ENCODE measurements around the gene TEX29. TPM values are rescaled to one million over a fixed set of nuclear protein-coding genes. Genes with fewer than 3 reads are reported as not detected.

TEX29 gene
- total and polyA plus RNA-seq, 2 donors (not counting 1 experiment from before 2014, with no cell fraction given) = 0.66 to 0.86 TPM

DNA sequence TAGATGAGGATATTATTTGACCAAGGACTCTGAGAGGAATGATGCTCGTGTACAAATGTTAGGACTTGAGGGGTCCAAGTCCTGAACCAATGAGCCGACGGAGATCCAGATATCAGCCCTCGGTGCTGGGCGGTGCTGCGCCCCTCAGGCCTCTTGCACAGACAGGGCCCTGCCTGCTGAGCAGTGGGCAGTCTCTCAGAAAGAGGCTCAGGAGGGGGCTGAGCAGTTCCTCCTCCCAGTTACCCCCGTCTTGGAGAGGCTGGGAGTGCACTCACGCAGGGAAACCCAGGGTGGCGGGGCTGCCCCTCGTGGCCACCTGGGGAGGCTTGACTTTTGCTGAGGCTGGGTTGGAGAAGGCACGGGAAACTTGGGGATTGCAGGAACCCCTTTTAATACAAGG, 18.4 kb downstream of the TEX29 start:
- H3K27me3 ChIP-seq (replicated peaks in 1 of 4; ENCODE audit: control extremely low read depth in 1 of 4, control insufficient read depth in 3 of 4, insufficient read depth in 4 of 4, low read length in 3 of 4) = no peaks in the 10 kb centered on the region
- Mint-ChIP-seq H3K4me1 (no peaks in the 10 kb centered on the region), H3K27me3 (no peaks in the 10 kb centered on the region), H3K27ac (no peak overlapping the region), H3K9me3 (ENCODE audit: insufficient read depth) (peaks cover 3% of the 10 kb centered on the region), H3K4me3 (no peak overlapping the region)
- H3K27ac ChIP-seq (ENCODE audit: low read length in 2 of 2) = no peak overlapping the region
- 87% methylated on average over 10 of the region's 11 CpGs for WGBS (ENCODE audit: insufficient coverage)
- DNase-seq (no peak), ATAC-seq (ENCODE audit: low read depth) (no peak)
- no peak overlapping the region for H3K4me3 ChIP-seq (ENCODE audit: control extremely low read depth in 1 of 5, extremely low read depth in 1 of 5, insufficient read depth in 1 of 5, low read depth in 2 of 5, low read length in 4 of 5)
- H3K36me3 ChIP-seq (replicated peaks in 1 of 2; ENCODE audit: control extremely low read depth in 1 of 2, control insufficient read depth in 1 of 2, extremely low read depth in 1 of 2, insufficient read depth in 2 of 2, low read length in 1 of 2) = peaks cover 0 to 1% of the 10 kb centered on the region in 2 experiments
- H4K20me1 ChIP-seq (ENCODE audit: control insufficient read depth, insufficient read depth, low read length, poor library complexity, severe bottlenecking) = no peaks in the 10 kb centered on the region
- peaks cover 0 to 15% (median 4%) of the 10 kb centered on the region in 3 donors for H3K9me3 ChIP-seq (ENCODE audit: control extremely low read depth in 1 of 3, control insufficient read depth in 2 of 3, insufficient read depth in 1 of 3, low read length in 2 of 3)
- no peak overlapping the region for H2AFZ ChIP-seq (ENCODE audit: insufficient read depth, low read depth, low read length, poor library complexity, severe bottlenecking)
- CTCF ChIA-PET = no interaction called here
- POLR2A ChIA-PET = no interaction called here
- no peaks in the 10 kb centered on the region for H3K79me2 ChIP-seq (ENCODE audit: control insufficient read depth, insufficient read depth, low read length)
- no peak overlapping the region for H3K4me2 ChIP-seq (replicated peaks; ENCODE audit: low read depth, low read length, poor library complexity, severe bottlenecking)
- intact Hi-C loops (cut with micrococcal nuclease) = no loop called here
- H3K9ac ChIP-seq (ENCODE audit: low read length) = no peak overlapping the region
- no peaks in the 10 kb centered on the region for H3K4me1 ChIP-seq (ENCODE audit: control insufficient read depth in 2 of 2, insufficient read depth in 2 of 2, low read length in 2 of 2)
- TF ChIP-seq, protein P1, sequence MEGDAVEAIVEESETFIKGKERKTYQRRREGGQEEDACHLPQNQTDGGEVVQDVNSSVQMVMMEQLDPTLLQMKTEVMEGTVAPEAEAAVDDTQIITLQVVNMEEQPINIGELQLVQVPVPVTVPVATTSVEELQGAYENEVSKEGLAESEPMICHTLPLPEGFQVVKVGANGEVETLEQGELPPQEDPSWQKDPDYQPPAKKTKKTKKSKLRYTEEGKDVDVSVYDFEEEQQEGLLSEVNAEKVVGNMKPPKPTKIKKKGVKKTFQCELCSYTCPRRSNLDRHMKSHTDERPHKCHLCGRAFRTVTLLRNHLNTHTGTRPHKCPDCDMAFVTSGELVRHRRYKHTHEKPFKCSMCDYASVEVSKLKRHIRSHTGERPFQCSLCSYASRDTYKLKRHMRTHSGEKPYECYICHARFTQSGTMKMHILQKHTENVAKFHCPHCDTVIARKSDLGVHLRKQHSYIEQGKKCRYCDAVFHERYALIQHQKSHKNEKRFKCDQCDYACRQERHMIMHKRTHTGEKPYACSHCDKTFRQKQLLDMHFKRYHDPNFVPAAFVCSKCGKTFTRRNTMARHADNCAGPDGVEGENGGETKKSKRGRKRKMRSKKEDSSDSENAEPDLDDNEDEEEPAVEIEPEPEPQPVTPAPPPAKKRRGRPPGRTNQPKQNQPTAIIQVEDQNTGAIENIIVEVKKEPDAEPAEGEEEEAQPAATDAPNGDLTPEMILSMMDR (IDR thresholded peaks at IDR 0.05) = no peak
- no peak for TF ChIP-seq EZH2 (IDR thresholded peaks at IDR 0.05; ENCODE audit: borderline replicate concordance, insufficient read depth, low read depth, low read length, poor library complexity, severe bottlenecking)

DNA sequence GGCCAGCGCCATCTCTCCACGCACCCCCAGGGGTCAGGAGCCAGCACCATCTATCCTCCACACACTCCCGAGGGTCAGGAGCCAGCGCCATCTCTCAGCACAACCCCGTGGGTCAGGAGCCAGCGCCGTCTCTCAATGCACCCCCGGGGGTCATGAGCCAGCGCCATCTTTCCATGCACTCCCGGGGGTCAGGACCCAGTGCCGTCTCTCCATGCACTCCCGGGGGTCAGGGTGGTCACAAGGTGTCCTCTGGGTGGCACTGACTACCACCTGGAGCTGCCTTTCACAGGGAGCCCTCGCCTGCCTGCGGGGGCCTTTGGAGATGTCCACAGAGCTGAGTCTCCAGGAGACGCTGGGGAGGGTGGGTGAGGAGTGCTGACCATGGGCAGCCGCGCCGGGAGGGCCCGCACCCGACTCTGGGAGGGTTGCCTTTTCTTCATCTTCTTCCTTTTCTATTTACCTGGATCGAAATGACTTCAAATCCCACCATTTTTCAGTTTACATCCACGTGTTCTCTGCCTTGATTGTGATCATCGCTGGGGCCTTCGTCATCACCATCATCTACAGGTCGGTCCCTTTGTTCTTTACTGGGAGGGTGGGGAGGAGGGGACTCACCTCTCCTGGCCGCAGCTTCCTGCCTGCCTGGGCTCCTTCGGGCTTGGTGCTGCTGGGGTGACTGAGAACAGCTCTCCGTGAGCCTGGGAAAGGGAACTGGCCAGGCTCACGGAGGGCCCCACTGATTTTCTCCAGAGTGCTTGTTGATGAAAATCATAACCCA, 19.1 kb downstream of the TEX29 start:
- DNase-seq = no peak

More for the DNA sequence above, 19.1 kb downstream of the TEX29 start:
- Mint-ChIP-seq H3K9me3 (ENCODE audit: insufficient read depth) (no peaks in the 10 kb centered on the region), H3K27me3 (no peaks in the 10 kb centered on the region), H3K4me3 (no peak overlapping the region), H3K27ac (no peak overlapping the region), H3K4me1 (no peaks in the 10 kb centered on the region)
- Histone ChIP-seq H3K27ac (ENCODE audit: low read length in 2 of 2) (no peak overlapping the region), H3K4me2 (replicated peaks; ENCODE audit: low read depth, low read length, poor library complexity, severe bottlenecking) (no peak overlapping the region), H3K4me3 (ENCODE audit: control extremely low read depth in 1 of 5, extremely low read depth in 1 of 5, insufficient read depth in 1 of 5, low read depth in 2 of 5, low read length in 4 of 5) (no peak overlapping the region), H3K36me3 (replicated peaks in 1 of 2; ENCODE audit: control extremely low read depth in 1 of 2, control insufficient read depth in 1 of 2, extremely low read depth in 1 of 2, insufficient read depth in 2 of 2, low read length in 1 of 2) (no peaks in the 10 kb centered on the region), H3K9ac (ENCODE audit: low read length) (no peak overlapping the region), H3K4me1 (ENCODE audit: control insufficient read depth in 2 of 2, insufficient read depth in 2 of 2, low read length in 2 of 2) (no peaks in the 10 kb centered on the region), H2AFZ (ENCODE audit: insufficient read depth, low read depth, low read length, poor library complexity, severe bottlenecking) (no peak overlapping the region), H3K9me3 (ENCODE audit: control extremely low read depth in 1 of 3, control insufficient read depth in 2 of 3, insufficient read depth in 1 of 3, low read length in 2 of 3) (peaks cover 0 to 11% (median 0%) of the 10 kb centered on the region in 3 donors), H4K20me1 (ENCODE audit: control insufficient read depth, insufficient read depth, low read length, poor library complexity, severe bottlenecking) (no peaks in the 10 kb centered on the region), H3K27me3 (replicated peaks in 1 of 4; ENCODE audit: control extremely low read depth in 1 of 4, control insufficient read depth in 3 of 4, insufficient read depth in 4 of 4, low read length in 3 of 4) (no peaks in the 10 kb centered on the region), H3K79me2 (ENCODE audit: control insufficient read depth, insufficient read depth, low read length) (no peaks in the 10 kb centered on the region)
- WGBS (ENCODE audit: insufficient coverage) = 98% methylated on average over 16 of the region's 29 CpGs
- no peak for TF ChIP-seq EZH2 (IDR thresholded peaks at IDR 0.05; ENCODE audit: borderline replicate concordance, insufficient read depth, low read depth, low read length, poor library complexity, severe bottlenecking)
- TF ChIP-seq, protein P1 (IDR thresholded peaks at IDR 0.05) = no peak
- ChIA-PET CTCF (no interaction called here), POLR2A (no interaction called here)
- intact Hi-C loops (cut with micrococcal nuclease) = no loop called here
- ATAC-seq (ENCODE audit: low read depth) = no peak
